HG03558 (cell line): ENCODE data around the gene TBC1D1.
"Not testable (repeated sequence)": the region's sequence is repeated elsewhere in the genome, so short reads cannot be mapped to it uniquely, and the experiment has no call there.

ENCODE experiments used
- ATAC-seq: cut with Tn5 transposase; IDR thresholded peaks from one replicate; pipeline ENCODE4 v1.9.1; 2021; ENCODE audit warnings: moderate number of reproducible peaks; ENCODE audit not compliant: unreplicated experiment; ENCODE audit errors: extremely low read depth

TBC1D1 gene

DNA sequence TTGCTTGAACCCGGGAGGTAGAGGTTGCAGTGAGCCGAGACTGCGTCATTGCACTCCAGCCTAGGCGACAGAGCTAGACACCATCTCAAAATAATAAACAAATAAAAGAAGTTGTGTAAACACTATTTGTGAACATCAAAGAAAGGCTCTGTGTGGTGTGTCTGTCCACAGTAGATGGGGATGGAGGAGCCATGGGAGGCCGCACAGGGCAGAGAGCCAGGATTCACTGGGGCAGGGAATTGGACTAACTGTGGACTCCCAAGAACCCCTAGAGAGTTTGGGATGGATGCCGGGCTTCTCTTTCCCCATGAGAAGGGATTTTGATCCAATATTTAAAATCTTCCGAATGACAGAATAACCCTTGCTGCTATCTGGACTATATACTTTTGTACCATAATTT lies 26.5 kb downstream of the TBC1D1 start:
- ATAC-seq: no peak

DNA sequence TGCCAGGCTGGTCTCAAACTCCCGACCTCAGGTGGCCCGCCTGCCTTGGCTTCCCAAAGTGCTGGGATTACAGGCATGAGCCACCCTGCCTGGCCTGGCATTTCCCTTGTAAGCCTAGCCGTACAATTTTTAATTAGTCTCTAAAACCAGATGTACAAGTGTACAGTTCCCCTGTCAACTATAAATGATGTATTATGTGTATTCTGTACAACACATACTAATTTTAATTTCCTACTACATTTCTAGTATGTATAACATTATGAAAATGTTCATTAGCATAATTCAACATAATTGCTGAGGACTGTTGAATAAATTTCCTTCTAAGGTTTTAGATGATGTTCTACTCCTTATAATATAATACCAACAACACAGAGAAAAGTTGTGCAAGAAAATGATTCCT lies 27.8 kb downstream of the TBC1D1 start:
- ATAC-seq: no peak

DNA sequence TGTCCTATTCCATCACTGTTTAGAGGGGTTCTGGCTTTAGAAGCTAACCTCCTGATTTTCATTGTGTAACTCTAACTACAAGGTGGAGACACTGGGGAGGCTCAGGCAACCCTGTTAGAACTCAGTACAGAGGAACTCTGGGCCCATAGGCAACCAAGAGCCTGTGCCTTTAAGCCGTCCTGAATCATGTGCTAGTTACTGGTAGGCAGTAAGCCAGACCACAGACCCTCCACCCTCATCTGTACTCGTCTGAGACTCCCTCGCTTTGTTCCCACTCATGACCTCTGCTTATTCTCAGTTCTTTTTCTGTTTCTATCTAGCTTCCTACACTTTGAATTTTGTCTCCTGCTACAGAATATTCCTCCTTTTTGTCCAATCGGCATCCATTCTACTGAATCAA lies 31.4 kb downstream of the TBC1D1 start:
- no peak for ATAC-seq

DNA sequence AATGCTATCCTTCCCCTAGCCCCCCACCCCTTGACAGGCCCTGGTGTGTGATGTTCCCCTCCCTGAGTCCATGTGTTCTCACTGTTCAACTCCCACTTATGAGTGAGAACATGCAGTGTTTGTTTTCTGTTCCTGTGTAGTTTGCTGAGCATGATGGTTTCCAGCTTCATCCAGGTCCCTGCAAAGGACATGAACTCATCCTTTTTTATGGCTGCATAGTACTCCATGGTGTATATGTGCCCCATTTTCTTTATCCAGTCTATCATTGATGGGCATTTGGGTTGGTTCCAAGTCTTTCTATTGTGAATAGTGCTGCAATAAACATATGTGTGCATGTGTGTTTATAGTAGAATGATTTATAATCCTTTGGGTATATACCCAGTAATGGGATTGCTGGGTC lies 32.2 kb downstream of the TBC1D1 start:
- ATAC-seq: not testable (repeated sequence)

- ATAC-seq: no peak
Observed at GRCh38 chr4:37924946-37925345, 34.1 kb downstream of the TBC1D1 start.

DNA sequence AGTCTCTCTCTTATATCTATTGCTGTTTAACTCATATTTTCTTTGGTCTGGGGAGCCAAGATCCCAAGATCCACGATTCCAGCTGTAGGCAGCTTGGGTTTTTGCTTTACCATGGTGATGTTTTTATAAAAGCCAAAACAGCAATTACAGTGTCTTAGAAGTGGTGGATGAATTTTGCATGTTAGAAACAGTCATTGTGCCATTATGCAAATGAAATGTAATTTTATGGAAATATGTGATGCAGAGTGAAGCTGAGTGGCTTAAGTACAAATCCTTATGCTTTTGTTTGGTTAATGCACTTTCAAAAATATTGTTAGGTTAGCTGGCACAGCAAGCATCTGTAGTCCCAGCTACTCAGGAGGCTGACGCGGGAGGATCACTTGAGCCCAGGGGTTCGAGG lies 36.5 kb downstream of the TBC1D1 start:
- no peak for ATAC-seq

DNA sequence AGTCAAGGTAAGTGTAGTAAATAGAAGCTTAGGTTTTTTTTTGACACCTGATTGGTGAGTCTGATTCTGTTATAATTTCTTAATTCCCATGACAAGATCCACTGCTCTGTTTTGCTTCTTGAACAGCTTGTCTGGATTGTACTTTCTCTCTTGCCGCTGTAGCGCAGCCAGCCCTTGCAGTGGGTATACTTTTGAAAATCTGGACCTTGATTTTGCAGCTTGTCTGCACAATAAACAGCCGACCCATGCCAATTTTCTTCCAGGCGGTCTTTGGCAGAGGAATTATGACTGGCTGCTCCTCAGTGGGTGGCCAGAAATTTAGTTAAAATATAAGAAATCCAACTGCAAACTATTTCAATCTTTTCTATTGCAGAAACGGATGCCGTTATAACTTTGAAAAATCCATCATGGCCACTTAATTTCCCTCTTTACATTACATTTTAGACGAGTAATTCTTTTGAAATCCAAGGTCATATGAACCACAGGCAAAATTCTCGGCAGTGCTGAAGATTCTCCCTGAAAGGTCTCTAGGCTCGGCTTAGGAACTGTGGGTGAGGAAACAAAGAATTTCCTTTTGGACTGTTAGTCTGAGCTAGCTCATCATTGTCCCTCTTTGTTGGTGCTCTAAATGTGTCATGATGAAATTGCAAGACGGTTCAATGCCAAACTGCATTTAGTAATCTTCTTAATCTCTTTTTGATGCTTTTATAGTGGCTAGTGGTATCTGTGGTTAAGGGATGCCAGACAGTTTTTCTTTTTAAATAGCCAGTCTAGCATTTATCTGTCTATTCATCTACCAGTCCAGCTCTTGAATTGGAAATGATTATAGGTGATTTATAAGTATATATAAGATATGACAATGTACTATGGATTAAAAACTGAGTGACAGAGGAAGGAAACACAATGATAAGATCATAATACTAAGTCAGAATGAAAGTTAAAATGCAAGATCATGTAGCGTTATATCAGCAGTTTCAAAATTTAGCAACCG lies 37.8 kb downstream of the TBC1D1 start:
- ATAC-seq: no peak

DNA sequence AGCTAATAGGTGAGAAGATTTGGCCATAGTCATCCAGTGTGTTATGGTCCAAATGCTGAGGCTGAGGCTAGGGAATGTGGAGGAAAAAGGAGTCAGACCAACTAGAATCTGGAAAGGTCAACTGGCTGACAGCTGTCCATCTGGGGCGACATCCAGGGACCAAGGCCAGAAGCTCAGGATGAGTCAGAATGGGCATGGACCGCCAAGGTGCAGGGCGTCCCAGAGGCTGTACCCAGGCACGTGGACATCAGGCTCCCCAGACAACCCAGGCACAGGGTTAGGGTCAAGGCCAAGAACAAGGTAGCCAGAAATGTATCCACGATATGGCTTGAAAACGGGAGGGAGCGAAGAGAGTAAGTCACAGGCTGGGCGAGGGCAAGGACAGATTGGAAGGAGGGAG lies 43.2 kb downstream of the TBC1D1 start:
- ATAC-seq: no peak

- ATAC-seq: no peak
Observed at GRCh38 chr4:37934609-37935008, 43.7 kb downstream of the TBC1D1 start.

DNA sequence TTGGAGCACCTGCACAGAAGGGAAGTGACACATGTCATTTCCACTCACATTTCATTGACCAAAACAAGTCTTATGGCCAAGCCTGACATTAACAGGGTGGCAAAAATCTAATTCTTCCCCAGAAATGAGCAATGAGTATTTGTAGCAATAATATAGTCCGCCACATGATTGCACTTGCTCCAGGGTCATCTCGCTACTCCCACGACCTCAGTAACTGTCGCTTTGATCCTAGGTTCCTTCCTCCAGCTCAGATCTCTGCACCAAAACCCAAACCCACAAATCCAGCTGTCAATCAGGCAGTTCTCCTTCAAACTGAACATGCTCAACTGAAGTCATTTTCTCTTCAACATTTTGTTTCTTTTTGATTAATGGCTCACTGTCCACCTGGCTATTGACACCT lies 44.1 kb downstream of the TBC1D1 start:
- ATAC-seq: no peak

- no peak for ATAC-seq
Observed at GRCh38 chr4:37936889-37937498, 46.1 kb downstream of the TBC1D1 start.

- no peak for ATAC-seq
Observed at GRCh38 chr4:37938208-37938607, 47.3 kb downstream of the TBC1D1 start.

GRCh38 chr4:37946503-37947179 lies 55.8 kb downstream of the TBC1D1 start:
- ATAC-seq: no peak

DNA sequence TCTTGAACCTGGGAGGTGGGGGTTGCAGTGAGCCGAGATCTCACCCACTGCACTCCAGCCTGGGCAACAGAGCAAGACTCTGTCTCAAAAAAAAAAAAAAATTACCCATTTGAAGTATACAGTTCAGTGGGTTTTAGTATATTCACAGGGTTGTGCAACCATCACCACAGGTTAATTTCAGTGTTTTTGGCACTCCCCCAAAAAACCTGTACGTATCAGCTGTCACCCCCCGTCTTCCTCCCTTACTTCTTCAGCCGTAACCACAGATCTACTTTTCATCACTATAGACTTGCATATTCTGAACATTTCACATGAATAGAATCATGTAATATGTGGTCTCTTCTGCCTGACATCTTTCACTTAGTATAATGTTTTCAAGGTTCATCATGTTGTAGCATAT lies 57.7 kb downstream of the TBC1D1 start:
- no peak for ATAC-seq

- ATAC-seq: no peak
Observed at GRCh38 chr4:37949636-37950426, 58.9 kb downstream of the TBC1D1 start.

DNA sequence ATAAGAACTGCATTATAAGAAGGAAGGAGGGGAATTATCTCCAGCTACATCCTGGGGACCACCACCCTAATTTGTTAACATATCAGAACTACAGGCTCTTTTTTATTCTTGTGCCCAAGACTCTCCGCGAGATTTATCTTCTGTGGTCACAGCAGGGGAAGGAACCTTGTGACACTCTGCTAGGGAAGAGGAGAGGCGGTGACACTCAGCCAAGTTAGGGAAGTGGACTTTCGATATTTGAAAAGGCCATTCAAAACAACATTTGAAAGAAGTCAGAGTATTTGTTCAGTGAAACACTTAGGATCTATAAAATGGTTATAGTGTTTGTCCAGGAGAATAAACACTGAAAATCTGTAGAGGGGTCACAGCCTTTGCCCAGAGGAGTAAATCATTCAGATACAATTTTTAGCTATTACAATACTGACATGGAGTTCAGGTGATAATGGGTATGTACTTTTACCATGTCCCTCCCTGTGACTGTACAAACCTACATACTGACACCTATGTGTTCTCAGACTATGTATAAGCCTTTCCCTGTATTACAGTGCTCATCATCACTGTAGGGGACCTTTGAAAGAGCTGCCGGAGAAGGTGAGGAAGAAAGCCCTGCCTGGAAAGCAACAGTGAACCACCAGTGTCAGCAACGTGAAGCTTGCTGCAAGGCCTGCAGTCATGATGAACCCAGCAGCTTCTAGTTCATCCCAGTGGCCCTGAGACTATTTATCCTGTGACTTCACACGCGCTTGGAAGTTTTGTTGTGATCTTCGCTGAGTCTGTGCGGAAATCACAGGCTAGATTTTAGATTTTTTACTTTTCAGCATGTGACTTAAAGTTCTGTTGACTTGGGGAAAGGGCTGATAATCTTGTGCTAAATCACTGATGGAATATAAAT lies 60.8 kb downstream of the TBC1D1 start:
- ATAC-seq: no peak

DNA sequence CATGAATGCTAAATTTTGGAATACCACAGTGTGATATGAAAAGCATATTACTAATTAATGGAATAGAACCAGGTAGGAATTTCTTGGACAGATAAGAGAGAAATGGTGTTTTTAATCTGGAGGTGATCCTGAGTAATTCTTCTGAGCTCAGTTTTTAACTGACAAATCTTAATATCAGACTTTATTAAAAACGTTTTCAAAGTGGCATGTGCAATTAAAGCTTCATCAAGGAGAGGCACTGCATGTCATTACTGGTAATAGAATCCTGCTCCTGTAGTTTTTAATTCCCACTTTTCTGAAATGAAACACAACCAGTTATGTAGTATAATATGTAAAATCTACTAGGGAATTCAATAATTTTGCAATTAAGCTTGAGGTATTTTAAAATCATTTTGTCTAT lies 62.3 kb downstream of the TBC1D1 start:
- ATAC-seq: no peak

DNA sequence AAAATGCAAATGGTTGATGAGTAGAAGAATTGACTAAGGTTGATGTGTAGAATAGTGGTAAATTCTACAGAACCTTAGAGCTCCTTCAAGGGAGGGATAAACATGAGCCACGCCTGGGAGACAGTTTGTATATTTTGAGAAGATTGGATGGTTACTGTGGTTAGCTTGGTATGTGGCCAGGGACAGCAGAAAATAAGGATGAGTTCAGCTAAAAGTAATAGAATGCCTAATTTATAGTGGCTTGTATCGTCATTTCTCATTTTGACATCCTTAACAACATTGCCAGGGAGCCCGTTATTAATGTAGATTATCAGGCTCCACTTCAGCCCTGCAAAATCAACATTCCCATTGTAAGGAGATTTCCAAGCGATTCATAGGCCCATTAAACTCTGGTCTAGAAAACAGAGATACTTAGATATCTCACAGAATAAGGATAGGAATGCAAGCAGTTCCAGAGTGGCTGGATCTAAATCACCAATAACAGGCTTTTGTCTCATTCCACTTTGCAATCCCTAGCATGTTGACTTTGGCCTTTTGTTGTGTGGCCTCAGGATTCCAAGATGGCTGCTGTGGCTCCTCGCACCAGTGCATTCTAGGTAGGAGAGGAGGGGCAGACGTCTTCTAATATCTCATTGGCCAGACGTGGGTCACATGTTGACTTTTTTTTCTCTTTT lies 62.9 kb downstream of the TBC1D1 start:
- ATAC-seq: no peak

DNA sequence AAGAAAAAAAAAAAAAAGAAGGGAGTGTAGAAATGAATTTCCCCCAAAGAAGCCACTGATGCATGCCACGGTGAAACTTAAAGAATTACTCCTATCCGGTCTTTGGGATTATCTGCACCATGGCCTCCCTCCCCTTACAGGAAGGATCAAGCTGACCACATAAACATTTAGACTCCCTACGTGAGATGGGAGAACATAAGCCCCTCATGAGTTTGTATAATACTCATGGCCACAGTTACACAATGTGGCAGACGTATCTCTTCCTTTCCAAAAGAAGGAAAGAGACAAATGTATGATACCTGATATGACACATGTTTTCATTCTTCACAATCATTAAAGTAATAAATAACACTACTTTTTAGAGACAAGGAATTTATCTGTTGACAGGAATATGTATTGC lies 66.1 kb downstream of the TBC1D1 start:
- ATAC-seq: no peak
